Measurements from ENCODE around the gene TNNI3K. TPM values are rescaled to one million over a fixed set of nuclear protein-coding genes. Genes with fewer than 3 reads are reported as not detected.

TNNI3K gene
- polyA plus RNA-seq, 1 donor from 2014 or later: 3.5 TPM

DNA sequence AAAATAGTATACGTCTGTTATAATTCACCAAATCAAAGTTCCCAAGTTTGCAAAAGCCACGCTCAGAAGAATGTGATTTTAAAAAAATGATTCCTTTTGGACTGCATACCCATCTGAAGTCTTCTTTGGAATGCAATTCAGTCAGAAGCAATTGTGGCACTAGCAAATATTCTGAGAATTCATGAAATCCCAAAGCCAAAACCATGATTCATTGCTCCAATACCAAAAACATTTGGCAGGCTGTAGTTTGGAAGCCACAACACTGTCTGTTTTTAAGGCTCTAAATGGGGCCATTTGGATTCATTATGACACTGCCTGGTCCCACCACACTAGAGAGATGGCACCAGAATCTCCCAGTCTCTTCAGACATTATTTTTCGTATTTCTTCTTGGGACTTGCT, 299.1 kb downstream of the TNNI3K start:
- no peak overlapping the region for H3K27ac ChIP-seq (ENCODE audit: low read length)
- H4K20me1 ChIP-seq (ENCODE audit: insufficient read depth): no peaks in the 10 kb centered on the region
- H3K36me3 ChIP-seq (ENCODE audit: insufficient read depth, low read length): no peaks in the 10 kb centered on the region
- no peak overlapping the region for H3K9ac ChIP-seq (ENCODE audit: low read length)
- no peaks in the 10 kb centered on the region for H3F3A ChIP-seq (ENCODE audit: insufficient read depth, low read length, poor library complexity, severe bottlenecking)
- no peaks in the 10 kb centered on the region for H3K9me2 ChIP-seq (ENCODE audit: insufficient read depth, low read length)
- H3K4me2 ChIP-seq (ENCODE audit: low read length): no peak overlapping the region
- H2AFZ ChIP-seq (ENCODE audit: low read depth, low read length): no peak overlapping the region
- H3K79me2 ChIP-seq (replicated peaks; ENCODE audit: insufficient read depth, low read length): no peaks in the 10 kb centered on the region
- H3K27me3 ChIP-seq (ENCODE audit: insufficient read depth, low read depth, low read length): no peaks in the 10 kb centered on the region
- no peak overlapping the region for H3K4me3 ChIP-seq (ENCODE audit: low read length)
- no peaks in the 10 kb centered on the region for H3K9me3 ChIP-seq (ENCODE audit: low read length)
- TF ChIP-seq EZH2 (IDR thresholded peaks at IDR 0.05; ENCODE audit: borderline replicate concordance, insufficient read depth, low read length, poor library complexity, severe bottlenecking) (no peak), SMC3 (conservative IDR thresholded peaks at IDR 0.05; ENCODE audit: poor library complexity) (no peak), CTCF (IDR thresholded peaks at IDR 0.05; ENCODE audit: poor library complexity, severe bottlenecking) (no peak), TAF1 (IDR thresholded peaks at IDR 0.05; ENCODE audit: low read depth) (no peak), POLR2AphosphoS5 (IDR thresholded peaks at IDR 0.05) (no peak), MXI1 (conservative IDR thresholded peaks at IDR 0.05; ENCODE audit: poor library complexity, severe bottlenecking) (no peak), EP300 (conservative IDR thresholded peaks at IDR 0.05; ENCODE audit: poor library complexity, severe bottlenecking) (no peak), RAD21 (conservative IDR thresholded peaks at IDR 0.05) (no peak)
- TF ChIP-seq, protein P1, sequence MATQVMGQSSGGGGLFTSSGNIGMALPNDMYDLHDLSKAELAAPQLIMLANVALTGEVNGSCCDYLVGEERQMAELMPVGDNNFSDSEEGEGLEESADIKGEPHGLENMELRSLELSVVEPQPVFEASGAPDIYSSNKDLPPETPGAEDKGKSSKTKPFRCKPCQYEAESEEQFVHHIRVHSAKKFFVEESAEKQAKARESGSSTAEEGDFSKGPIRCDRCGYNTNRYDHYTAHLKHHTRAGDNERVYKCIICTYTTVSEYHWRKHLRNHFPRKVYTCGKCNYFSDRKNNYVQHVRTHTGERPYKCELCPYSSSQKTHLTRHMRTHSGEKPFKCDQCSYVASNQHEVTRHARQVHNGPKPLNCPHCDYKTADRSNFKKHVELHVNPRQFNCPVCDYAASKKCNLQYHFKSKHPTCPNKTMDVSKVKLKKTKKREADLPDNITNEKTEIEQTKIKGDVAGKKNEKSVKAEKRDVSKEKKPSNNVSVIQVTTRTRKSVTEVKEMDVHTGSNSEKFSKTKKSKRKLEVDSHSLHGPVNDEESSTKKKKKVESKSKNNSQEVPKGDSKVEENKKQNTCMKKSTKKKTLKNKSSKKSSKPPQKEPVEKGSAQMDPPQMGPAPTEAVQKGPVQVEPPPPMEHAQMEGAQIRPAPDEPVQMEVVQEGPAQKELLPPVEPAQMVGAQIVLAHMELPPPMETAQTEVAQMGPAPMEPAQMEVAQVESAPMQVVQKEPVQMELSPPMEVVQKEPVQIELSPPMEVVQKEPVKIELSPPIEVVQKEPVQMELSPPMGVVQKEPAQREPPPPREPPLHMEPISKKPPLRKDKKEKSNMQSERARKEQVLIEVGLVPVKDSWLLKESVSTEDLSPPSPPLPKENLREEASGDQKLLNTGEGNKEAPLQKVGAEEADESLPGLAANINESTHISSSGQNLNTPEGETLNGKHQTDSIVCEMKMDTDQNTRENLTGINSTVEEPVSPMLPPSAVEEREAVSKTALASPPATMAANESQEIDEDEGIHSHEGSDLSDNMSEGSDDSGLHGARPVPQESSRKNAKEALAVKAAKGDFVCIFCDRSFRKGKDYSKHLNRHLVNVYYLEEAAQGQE (IDR thresholded peaks at IDR 0.05; ENCODE audit: borderline replicate concordance): no peak

- Histone ChIP-seq H3K4me3 (ENCODE audit: low read length) (no peak overlapping the region), H3K9ac (ENCODE audit: low read length) (no peak overlapping the region), H3K27ac (ENCODE audit: low read length) (no peak overlapping the region), H4K20me1 (ENCODE audit: insufficient read depth) (no peaks in the 10 kb centered on the region), H3K36me3 (ENCODE audit: insufficient read depth, low read length) (no peaks in the 10 kb centered on the region), H3K4me2 (ENCODE audit: low read length) (no peak overlapping the region), H3F3A (ENCODE audit: insufficient read depth, low read length, poor library complexity, severe bottlenecking) (no peaks in the 10 kb centered on the region), H2AFZ (ENCODE audit: low read depth, low read length) (no peak overlapping the region), H3K9me3 (ENCODE audit: low read length) (no peaks in the 10 kb centered on the region), H3K79me2 (replicated peaks; ENCODE audit: insufficient read depth, low read length) (no peaks in the 10 kb centered on the region), H3K9me2 (ENCODE audit: insufficient read depth, low read length) (no peaks in the 10 kb centered on the region), H3K27me3 (ENCODE audit: insufficient read depth, low read depth, low read length) (no peaks in the 10 kb centered on the region)
- TF ChIP-seq CTCF (IDR thresholded peaks at IDR 0.05; ENCODE audit: poor library complexity, severe bottlenecking) (no peak), SMC3 (conservative IDR thresholded peaks at IDR 0.05; ENCODE audit: poor library complexity) (no peak), EP300 (conservative IDR thresholded peaks at IDR 0.05; ENCODE audit: poor library complexity, severe bottlenecking) (no peak), EZH2 (IDR thresholded peaks at IDR 0.05; ENCODE audit: borderline replicate concordance, insufficient read depth, low read length, poor library complexity, severe bottlenecking) (no peak), POLR2AphosphoS5 (IDR thresholded peaks at IDR 0.05) (no peak), MXI1 (conservative IDR thresholded peaks at IDR 0.05; ENCODE audit: poor library complexity, severe bottlenecking) (no peak), TAF1 (IDR thresholded peaks at IDR 0.05; ENCODE audit: low read depth) (no peak), RAD21 (conservative IDR thresholded peaks at IDR 0.05) (no peak)
- TF ChIP-seq, protein P1 (IDR thresholded peaks at IDR 0.05; ENCODE audit: borderline replicate concordance): no peak
Measured at GRCh38 chr1:74545821-74546220, 310.6 kb downstream of the TNNI3K start.

Measured in neural cell (in vitro differentiated cells).